SU-DHL-6 (cell line): ENCODE results near the gene SLC44A1.

Source experiments
- EZH2phosphoT487 ChIP-seq: fragments of 200-600 bp; sonication (generic), shearing (Covaris generic); conservative IDR thresholded peaks from 2 replicates; pipeline ENCODE4 v1.6.1; 2018; ENCODE audit warnings: mild to moderate bottlenecking, antibody characterized with exemption, low read length, moderate library complexity, mixed read lengths
- TF ChIP-seq, protein P1 (sequence below): fragments of 200-600 bp; sonication (generic); IDR thresholded peaks from one replicate; pipeline ENCODE4 v1.5.1; 2017; ENCODE audit warnings: antibody characterized with exemption, mild to moderate bottlenecking, low read length, moderate library complexity; ENCODE audit not compliant: insufficient read depth, poor library complexity, severe bottlenecking

DNA sequence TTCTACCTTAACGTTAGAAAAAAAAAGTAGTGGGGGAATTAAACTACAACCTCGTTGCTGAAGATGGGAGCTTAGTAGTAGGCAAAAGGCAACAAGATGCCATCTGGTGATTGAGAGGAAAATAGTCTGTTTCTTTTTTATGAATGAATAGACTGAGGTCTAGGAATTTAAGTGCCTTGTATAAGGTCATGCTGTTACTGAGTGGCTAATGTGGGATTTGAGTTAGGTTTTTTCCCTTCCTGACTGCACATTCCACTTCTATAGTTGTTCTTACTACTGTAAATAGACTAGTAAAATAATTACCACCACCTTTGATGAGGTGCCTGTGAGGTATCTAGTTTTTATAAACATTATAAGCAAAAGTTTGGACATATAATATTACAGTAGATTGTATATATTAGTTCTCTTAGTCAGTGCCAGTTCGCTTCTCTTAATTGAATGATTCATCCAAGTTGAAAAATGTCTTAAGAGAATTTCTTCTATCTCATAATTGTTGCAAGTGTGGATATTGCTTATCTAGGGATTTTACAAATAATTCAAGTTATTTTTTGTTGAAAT, 222.5 kb downstream of the SLC44A1 start:
- TF ChIP-seq, protein P1, sequence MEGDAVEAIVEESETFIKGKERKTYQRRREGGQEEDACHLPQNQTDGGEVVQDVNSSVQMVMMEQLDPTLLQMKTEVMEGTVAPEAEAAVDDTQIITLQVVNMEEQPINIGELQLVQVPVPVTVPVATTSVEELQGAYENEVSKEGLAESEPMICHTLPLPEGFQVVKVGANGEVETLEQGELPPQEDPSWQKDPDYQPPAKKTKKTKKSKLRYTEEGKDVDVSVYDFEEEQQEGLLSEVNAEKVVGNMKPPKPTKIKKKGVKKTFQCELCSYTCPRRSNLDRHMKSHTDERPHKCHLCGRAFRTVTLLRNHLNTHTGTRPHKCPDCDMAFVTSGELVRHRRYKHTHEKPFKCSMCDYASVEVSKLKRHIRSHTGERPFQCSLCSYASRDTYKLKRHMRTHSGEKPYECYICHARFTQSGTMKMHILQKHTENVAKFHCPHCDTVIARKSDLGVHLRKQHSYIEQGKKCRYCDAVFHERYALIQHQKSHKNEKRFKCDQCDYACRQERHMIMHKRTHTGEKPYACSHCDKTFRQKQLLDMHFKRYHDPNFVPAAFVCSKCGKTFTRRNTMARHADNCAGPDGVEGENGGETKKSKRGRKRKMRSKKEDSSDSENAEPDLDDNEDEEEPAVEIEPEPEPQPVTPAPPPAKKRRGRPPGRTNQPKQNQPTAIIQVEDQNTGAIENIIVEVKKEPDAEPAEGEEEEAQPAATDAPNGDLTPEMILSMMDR, result no peak
- TF ChIP-seq EZH2phosphoT487, result no peak
